T-cell (primary cell): ENCODE results near the gene SMAD5. TPM values are rescaled to one million over a fixed set of nuclear protein-coding genes. Genes with fewer than 3 reads are reported as not detected.

ENCODE experiments used
- ATAC-seq, 4 experiments: fragments of 200-7000 bp in 3 of 4; fragments of 150-1000 bp in 1 of 4; cut with Tn5 transposase; replicated peaks in 1 of 4; 1 replicate in 3 of 4; 2 replicates in 1 of 4; pipeline ENCODE4 v1.10.0; 2021; ENCODE audit warnings: moderate library complexity in 3 of 4, mild to moderate bottlenecking in 2 of 4, moderate number of reproducible peaks in 1 of 4
- CTCF ChIA-PET, 2 donors: fragments of 300-600 bp; sonication (Branson Sonifier 250); formaldehyde crosslinking; loops; one replicate each; lab custom pipeline; 2022; ENCODE audit warnings: antibody characterized with exemption in 2 of 2; lab: Charles Lee
- POLR2A ChIA-PET, 2 donors: fragments of 300-600 bp; sonication (Branson Sonifier 250); formaldehyde crosslinking; loops; one replicate each; lab custom pipeline; 2022; ENCODE audit warnings: antibody characterized with exemption in 2 of 2; lab: Charles Lee
- DNase-seq, 35 experiments: peaks; one replicate each; pipeline versions ENCODE4 v3.0.0 to v3.0.0-alpha.2; 2013 to 2023
- H3K27ac ChIP-seq: one replicate; pipeline ENCODE4 v1.5.1; 2013; ENCODE audit warnings: low read length
- H3K27me3 ChIP-seq, 2 experiments: replicated peaks in 1 of 2; 1 replicate in 1 of 2; 2 replicates in 1 of 2; pipeline versions ENCODE4 v1.6.1 to v1.7.0; 2013; ENCODE audit warnings: low read length in 1 of 2, mixed read lengths in 1 of 2; ENCODE audit not compliant: control insufficient read depth in 2 of 2, insufficient read depth in 2 of 2; ENCODE audit errors: extremely low read depth in 1 of 2
- H3K36me3 ChIP-seq, 2 donors: 1 replicate in 1 of 2; 2 replicates in 1 of 2; pipeline versions ENCODE4 v1.6.1 to v1.7.0; 2013; ENCODE audit warnings: low read length in 1 of 2; ENCODE audit not compliant: control insufficient read depth in 2 of 2, insufficient read depth in 1 of 2; ENCODE audit errors: extremely low read depth in 1 of 2
- H3K4me1 ChIP-seq, 2 experiments: 1 replicate in 1 of 2; 2 replicates in 1 of 2; pipeline versions ENCODE4 v1.6.1 to v1.7.0; 2013; ENCODE audit warnings: low read length in 2 of 2, mixed read lengths in 1 of 2; ENCODE audit not compliant: insufficient read depth in 2 of 2, control insufficient read depth in 1 of 2; ENCODE audit errors: extremely low read depth in 1 of 2
- H3K4me3 ChIP-seq, 2 donors: 1 replicate in 1 of 2; 2 replicates in 1 of 2; pipeline versions ENCODE4 v1.5.1 to v1.7.0; 2013; ENCODE audit warnings: mild to moderate bottlenecking in 2 of 2, low read length in 1 of 2, moderate library complexity in 1 of 2; ENCODE audit not compliant: control insufficient read depth in 1 of 2; ENCODE audit errors: extremely low read depth in 1 of 2
- H3K9me3 ChIP-seq: 2 replicates; pipeline ENCODE4 v1.7.0; 2013
- H3K27ac Mint-ChIP-seq, 2 donors: one replicate each; pipeline ENCODE4 v1.8.0; 2020 to 2021; ENCODE audit warnings: mild to moderate bottlenecking in 2 of 2, mixed read lengths in 2 of 2
- H3K27me3 Mint-ChIP-seq, 2 donors: one replicate each; pipeline ENCODE4 v1.8.0; 2021 to 2022; ENCODE audit warnings: mixed read lengths in 2 of 2
- H3K36me3 Mint-ChIP-seq: one replicate; pipeline ENCODE4 v1.8.0; 2021; ENCODE audit warnings: mixed read lengths
- H3K4me1 Mint-ChIP-seq, 3 donors: one replicate each; pipeline ENCODE4 v1.8.0; 2020 to 2022; ENCODE audit warnings: mixed read lengths in 3 of 3, mild to moderate bottlenecking in 1 of 3
- H3K4me3 Mint-ChIP-seq, 3 donors: one replicate each; pipeline ENCODE4 v1.8.0; 2020 to 2022; ENCODE audit warnings: mild to moderate bottlenecking in 3 of 3, mixed read lengths in 3 of 3, moderate library complexity in 3 of 3
- H3K9me3 Mint-ChIP-seq, 3 donors: one replicate each; pipeline ENCODE4 v1.8.0; 2020 to 2022; ENCODE audit warnings: mixed read lengths in 3 of 3
- WGBS: methylation state at CpG from one replicate; pipeline ENCODE4 v1.1.5; 2013; ENCODE audit warnings: missing lambda C conversion rate; ENCODE audit not compliant: insufficient coverage; 5-methylcytosine and 5-hydroxymethylcytosine counted together
- total RNA-seq, 35 experiments: library from RNA in 6 of 35; stranded (reverse) in 6 of 35; fragments of 120-200 nt in 1 of 35; gene quantifications; one replicate each; pipeline versions ENCODE4 v1.2.1 to v1.2.4 and lab custom pipeline; 2013 to 2026

The SMAD5 gene
- total RNA-seq, 5 donors from 2014 or later (not counting 1 experiment from before 2014, with no cell fraction given), result 8.7 to 24.2 (median 18.4) TPM

GRCh38 chr5:136200761-136201160 is 68.1 kb downstream of the SMAD5 start:
- ChIA-PET CTCF (no interaction called here), POLR2A (no interaction called here)
- H3K9me3 ChIP-seq, result no peaks in the 10 kb centered on the region
- ATAC-seq (no peak), DNase-seq (no peak)
- H3K27me3 Mint-ChIP-seq, result peaks cover 22 to 36% of the 10 kb centered on the region in 2 donors
- H3K4me1 ChIP-seq, result no peaks in the 10 kb centered on the region
- H3K27ac ChIP-seq, result no peak overlapping the region
- H3K4me1 Mint-ChIP-seq, result no peaks in the 10 kb centered on the region
- H3K36me3 ChIP-seq, result no peaks in the 10 kb centered on the region
- H3K4me3 Mint-ChIP-seq, result no peak overlapping the region
- H3K27me3 ChIP-seq, result peaks cover 3 to 27% of the 10 kb centered on the region in 2 experiments
- H3K27ac Mint-ChIP-seq, result no peak overlapping the region
- H3K9me3 Mint-ChIP-seq, result no peaks in the 10 kb centered on the region
- H3K36me3 Mint-ChIP-seq, result no peaks in the 10 kb centered on the region
- no peak overlapping the region for H3K4me3 ChIP-seq
- 67% methylated on average over 1 of the region's 3 CpGs for WGBS

- no peak overlapping the region for H3K4me3 ChIP-seq
- H3K27ac ChIP-seq, result no peak overlapping the region
- Mint-ChIP-seq H3K36me3 (no peaks in the 10 kb centered on the region), H3K4me3 (no peak overlapping the region), H3K27ac (no peak overlapping the region), H3K27me3 (peaks cover 16 to 31% of the 10 kb centered on the region in 2 donors), H3K9me3 (no peaks in the 10 kb centered on the region), H3K4me1 (no peaks in the 10 kb centered on the region)
- CTCF ChIA-PET, result no interaction called here
- ATAC-seq (no peak), DNase-seq (no peak)
- no peaks in the 10 kb centered on the region for H3K9me3 ChIP-seq
- no peaks in the 10 kb centered on the region for H3K36me3 ChIP-seq
- WGBS, result 20% methylated on average over 2 of the region's 4 CpGs
- no peaks in the 10 kb centered on the region for H3K4me1 ChIP-seq
- POLR2A ChIA-PET, result no interaction called here
- H3K27me3 ChIP-seq, result peaks cover 3 to 21% of the 10 kb centered on the region in 2 experiments
Observed at GRCh38 chr5:136201870-136202269, 69.2 kb downstream of the SMAD5 start.

- POLR2A ChIA-PET, result no interaction called here
- Histone ChIP-seq H3K36me3 (no peaks in the 10 kb centered on the region), H3K9me3 (no peaks in the 10 kb centered on the region), H3K27ac (no peak overlapping the region), H3K4me3 (no peak overlapping the region), H3K27me3 (peaks cover 3 to 23% of the 10 kb centered on the region in 2 experiments), H3K4me1 (no peaks in the 10 kb centered on the region)
- Mint-ChIP-seq H3K4me1 (no peaks in the 10 kb centered on the region), H3K27me3 (peaks cover 11 to 29% of the 10 kb centered on the region in 2 donors), H3K9me3 (no peaks in the 10 kb centered on the region), H3K36me3 (no peaks in the 10 kb centered on the region), H3K4me3 (no peak overlapping the region), H3K27ac (no peak overlapping the region)
- CTCF ChIA-PET, result no interaction called here
- WGBS, result 7% methylated on average over 2 of the region's 13 CpGs
- DNase-seq (no peak), ATAC-seq (no peak)
Observed at GRCh38 chr5:136202469-136203205, 70.0 kb downstream of the SMAD5 start.

GRCh38 chr5:136203303-136203922 is 70.8 kb downstream of the SMAD5 start:
- DNase-seq (no peak), ATAC-seq (no peak)
- Histone ChIP-seq H3K9me3 (no peaks in the 10 kb centered on the region), H3K36me3 (no peaks in the 10 kb centered on the region), H3K4me1 (no peaks in the 10 kb centered on the region), H3K27me3 (peaks cover 3 to 22% of the 10 kb centered on the region in 2 experiments), H3K4me3 (no peak overlapping the region), H3K27ac (no peak overlapping the region)
- no peaks in the 10 kb centered on the region for H3K9me3 Mint-ChIP-seq
- no peak overlapping the region for H3K4me3 Mint-ChIP-seq
- H3K36me3 Mint-ChIP-seq, result no peaks in the 10 kb centered on the region
- H3K27ac Mint-ChIP-seq, result no peak overlapping the region
- no peaks in the 10 kb centered on the region for H3K4me1 Mint-ChIP-seq
- ChIA-PET CTCF (no interaction called here), POLR2A (no interaction called here)
- WGBS, result 89% methylated on average over 3 of the region's 6 CpGs
- peaks cover 11 to 26% of the 10 kb centered on the region in 2 donors for H3K27me3 Mint-ChIP-seq

GRCh38 chr5:136205061-136205702 is 72.5 kb downstream of the SMAD5 start:
- Mint-ChIP-seq H3K4me1 (no peaks in the 10 kb centered on the region), H3K36me3 (no peaks in the 10 kb centered on the region), H3K4me3 (no peak overlapping the region), H3K27me3 (peaks cover 13 to 24% of the 10 kb centered on the region in 2 donors), H3K9me3 (no peaks in the 10 kb centered on the region), H3K27ac (no peak overlapping the region)
- CTCF ChIA-PET, result no interaction called here
- Histone ChIP-seq H3K4me3 (no peak overlapping the region), H3K9me3 (no peaks in the 10 kb centered on the region), H3K27ac (no peak overlapping the region), H3K27me3 (peaks cover 3 to 27% of the 10 kb centered on the region in 2 experiments), H3K4me1 (no peaks in the 10 kb centered on the region), H3K36me3 (no peaks in the 10 kb centered on the region)
- POLR2A ChIA-PET, result no interaction called here
- ATAC-seq (no peak), DNase-seq (no peak)
- 66% methylated on average over 5 of the region's 8 CpGs for WGBS

GRCh38 chr5:136205941-136206340 is 73.3 kb downstream of the SMAD5 start:
- 84% methylated on average over 4 of the region's 4 CpGs for WGBS
- H3K4me3 Mint-ChIP-seq, result no peak overlapping the region
- peaks cover 13 to 27% of the 10 kb centered on the region in 2 donors for H3K27me3 Mint-ChIP-seq
- Histone ChIP-seq H3K4me3 (no peak overlapping the region), H3K9me3 (no peaks in the 10 kb centered on the region), H3K36me3 (no peaks in the 10 kb centered on the region), H3K27me3 (peaks cover 3 to 27% of the 10 kb centered on the region in 2 experiments), H3K4me1 (no peaks in the 10 kb centered on the region), H3K27ac (no peak overlapping the region)
- H3K9me3 Mint-ChIP-seq, result no peaks in the 10 kb centered on the region
- H3K4me1 Mint-ChIP-seq, result no peaks in the 10 kb centered on the region
- ChIA-PET POLR2A (no interaction called here), CTCF (no interaction called here)
- H3K27ac Mint-ChIP-seq, result no peak overlapping the region
- DNase-seq, result no peak
- no peak for ATAC-seq
- no peaks in the 10 kb centered on the region for H3K36me3 Mint-ChIP-seq
